IMR-90 (cell line): Measurements from ENCODE around the gene HHIP. TPM values are rescaled to one million over a fixed set of nuclear protein-coding genes. Genes with fewer than 3 reads are reported as not detected.

Experiments used
- ATAC-seq: fragments of 200-7000 bp; cut with Tn5 transposase; 2 replicates; pipeline ENCODE4 v1.9.1; 2020; ENCODE audit warnings: low read depth, mild to moderate bottlenecking, moderate library complexity
- BruUV-seq: library from RNA; stranded (reverse); fragments of 400-500 nt; replicated peaks from 2 replicates; lab custom pipeline; 2021; lab: Mats Ljungman, UMichigan
- CTCF ChIA-PET: fragments of 300-600 bp; formaldehyde crosslinking; extraction: SDS; loops from one replicate; lab custom pipeline; 2021; ENCODE audit warnings: antibody characterized with exemption; lab: Yijun Ruan, JAX
- POLR2A ChIA-PET: fragments of 300-600 bp; sonication (Branson Sonifier 250); formaldehyde crosslinking; loops from one replicate; lab custom pipeline; 2022; ENCODE audit warnings: antibody characterized with exemption; ENCODE audit not compliant: unreplicated experiment; lab: Charles Lee
- DNase-seq: peaks from one replicate; pipeline ENCODE4 v3.0.0; 2013
- H2AFZ ChIP-seq: replicated peaks from 2 replicates; pipeline ENCODE3; 2013; ENCODE audit warnings: low read length, mild to moderate bottlenecking; ENCODE audit not compliant: poor library complexity
- H2AK5ac ChIP-seq: 2 replicates; pipeline ENCODE4 v1.6.1; 2013; ENCODE audit warnings: low read depth, low read length, inconsistent platforms
- H2AK9ac ChIP-seq: replicated peaks from 2 replicates; pipeline ENCODE3; 2013; ENCODE audit warnings: mild to moderate bottlenecking, low read depth, low read length, moderate library complexity; ENCODE audit not compliant: poor library complexity
- H2BK120ac ChIP-seq: 2 replicates; pipeline ENCODE4 v1.6.1; 2013; ENCODE audit warnings: low read depth, low read length, inconsistent platforms
- H2BK15ac ChIP-seq: 3 replicates; pipeline ENCODE4 v1.6.1; 2013; ENCODE audit warnings: low read depth, low read length, inconsistent platforms
- H2BK20ac ChIP-seq: 2 replicates; pipeline ENCODE4 v1.6.1; 2013; ENCODE audit warnings: low read depth, mild to moderate bottlenecking, inconsistent platforms, low read length, moderate library complexity
- H2BK5ac ChIP-seq: 2 replicates; pipeline ENCODE4 v1.6.1; 2013; ENCODE audit warnings: mild to moderate bottlenecking, low read depth, low read length, inconsistent platforms; ENCODE audit not compliant: poor library complexity, severe bottlenecking
- H3K14ac ChIP-seq: replicated peaks from 2 replicates; pipeline ENCODE4 v1.6.1; 2013; ENCODE audit warnings: low read depth, low read length, inconsistent platforms
- H3K18ac ChIP-seq: 2 replicates; pipeline ENCODE4 v1.6.1; 2013; ENCODE audit warnings: low read depth, low read length, control low read depth
- H3K23ac ChIP-seq: 2 replicates; pipeline ENCODE4 v1.6.1; 2013; ENCODE audit warnings: low read depth, low read length, inconsistent platforms
- H3K27ac ChIP-seq: 2 replicates; pipeline ENCODE4 v1.5.1; 2013; ENCODE audit warnings: mild to moderate bottlenecking, control low read depth, low read length; ENCODE audit not compliant: insufficient read depth
- H3K27me3 ChIP-seq: 2 replicates; pipeline ENCODE4 v1.6.1; 2013; ENCODE audit warnings: low read length; ENCODE audit not compliant: control insufficient read depth, insufficient read depth
- H3K36me3 ChIP-seq: 2 replicates; pipeline ENCODE4 v1.6.1; 2013; ENCODE audit warnings: low read length, mixed read lengths; ENCODE audit not compliant: control insufficient read depth, insufficient read depth
- H3K4ac ChIP-seq: 2 replicates; pipeline ENCODE4 v1.6.1; 2013; ENCODE audit warnings: low read depth, low read length, inconsistent platforms
- H3K4me1 ChIP-seq: 2 replicates; pipeline ENCODE4 v1.6.1; 2013; ENCODE audit warnings: low read length, mixed read lengths; ENCODE audit not compliant: control insufficient read depth, insufficient read depth
- H3K4me2 ChIP-seq: 2 replicates; pipeline ENCODE4 v1.6.1; 2013; ENCODE audit warnings: low read depth, mild to moderate bottlenecking, control low read depth, low read length, moderate library complexity
- H3K4me3 ChIP-seq: 2 replicates; pipeline ENCODE4 v1.5.1; 2013; ENCODE audit warnings: low read depth, mild to moderate bottlenecking, control low read depth, low read length, moderate library complexity; ENCODE audit not compliant: insufficient read depth
- H3K56ac ChIP-seq: 2 replicates; pipeline ENCODE4 v1.6.1; 2013; ENCODE audit warnings: low read length, inconsistent platforms; ENCODE audit not compliant: insufficient read depth; ENCODE audit errors: extremely low read depth
- H3K79me1 ChIP-seq, 2 experiments: 2 replicates each; pipeline ENCODE4 v1.6.1; 2013; ENCODE audit warnings: low read length in 2 of 2, inconsistent platforms in 1 of 2, low read depth in 1 of 2
- H3K9ac ChIP-seq: 2 replicates; pipeline ENCODE4 v1.6.1; 2013; ENCODE audit warnings: low read depth, low read length, control low read depth
- H3K9me1 ChIP-seq: 2 replicates; pipeline ENCODE4 v1.6.1; 2013; ENCODE audit warnings: low read length, inconsistent platforms; ENCODE audit not compliant: insufficient read depth
- H3K9me3 ChIP-seq: 2 replicates; pipeline ENCODE4 v1.6.1; 2013; ENCODE audit warnings: low read length; ENCODE audit not compliant: control insufficient read depth, insufficient read depth
- H4K20me1 ChIP-seq: 2 replicates; pipeline ENCODE4 v1.6.1; 2013; ENCODE audit warnings: low read length, inconsistent platforms; ENCODE audit not compliant: insufficient read depth
- H4K5ac ChIP-seq: 2 replicates; pipeline ENCODE4 v1.6.1; 2013; ENCODE audit warnings: mild to moderate bottlenecking, low read depth, low read length, control low read depth
- H4K8ac ChIP-seq, 2 experiments: 2 replicates each; pipeline ENCODE4 v1.6.1; 2013; ENCODE audit warnings: low read depth in 2 of 2, low read length in 2 of 2, control low read depth in 1 of 2, inconsistent platforms in 1 of 2
- H4K91ac ChIP-seq: 2 replicates; pipeline ENCODE4 v1.6.1; 2013; ENCODE audit warnings: low read depth, low read length, inconsistent platforms; ENCODE audit not compliant: insufficient read depth
- CHD1 ChIP-seq: IDR thresholded peaks from 2 replicates; pipeline ENCODE4 v1.6.1; 2012; ENCODE audit warnings: low read depth, low read length, improper control_type of control experiment
- FOS ChIP-seq: fragments of 150-350 bp; IDR thresholded peaks from 2 replicates; pipeline ENCODE4 v1.6.1; 2016; ENCODE audit warnings: low read depth, low read length
- MXI1 ChIP-seq: IDR thresholded peaks from 2 replicates; pipeline ENCODE4 v1.6.1; 2012; ENCODE audit warnings: low read depth, mild to moderate bottlenecking, low read length, moderate library complexity, borderline replicate concordance
- NFE2L2 ChIP-seq: fragments of 150-350 bp; IDR thresholded peaks from 2 replicates; pipeline ENCODE4 v1.6.1; 2016; ENCODE audit warnings: low read depth, mild to moderate bottlenecking, low read length
- POLR2A ChIP-seq: IDR thresholded peaks from 2 replicates; pipeline ENCODE4 v1.6.1; 2012; ENCODE audit warnings: mild to moderate bottlenecking, low read depth, low read length
- RAD21 ChIP-seq: IDR thresholded peaks from 2 replicates; pipeline ENCODE4 v1.6.1; 2012; ENCODE audit warnings: low read length, improper control_type of control experiment
- RFX5 ChIP-seq: IDR thresholded peaks from 2 replicates; pipeline ENCODE4 v1.8.0; 2012; ENCODE audit warnings: low read depth, mild to moderate bottlenecking, low read length, moderate library complexity
- WGBS, 2 experiments: methylation state at CpG; one replicate each; pipeline versions ENCODE4 v1.1.5 to v1.1.7; 2013; ENCODE audit warnings: missing lambda C conversion rate in 2 of 2; ENCODE audit not compliant: insufficient read length in 1 of 2; ENCODE audit errors: extremely low coverage in 2 of 2; 5-methylcytosine and 5-hydroxymethylcytosine counted together
- dilution Hi-C: fragments of 300-500 bp; cut with HindIII; formaldehyde crosslinking; loops from one replicate; pipeline ENCODE4 v1.14.3; 2018; ENCODE audit warnings: low sequenced_read_pairs; ENCODE audit not compliant: unreplicated experiment
- in situ Hi-C: fragments of 300-500 bp; cut with MboI; formaldehyde crosslinking; loops from 3 replicates; pipeline ENCODE4 v1.14.3; 2019; ENCODE audit warnings: low sequenced_read_pairs, inconsistent platforms, mixed read lengths
- intact Hi-C: fragments of 100-400 bp; cut with micrococcal nuclease; formaldehyde crosslinking; loops from 2 replicates; pipeline ENCODE4 v1.10.0; 2022
- polyA plus RNA-seq, 3 experiments: library from polyadenylated mRNA; depleted of rRNA; stranded (reverse); fragments of >200 nt; gene quantifications; 2 replicates each; pipeline ENCODE4 v1.2.3, GENCODE V29; 2012; ENCODE audit warnings: low replicate concordance in 1 of 3
- total RNA-seq: library from RNA; depleted of rRNA; stranded (reverse); fragments of >200 nt; gene quantifications from 2 replicates; pipeline ENCODE4 v1.2.3, GENCODE V29; 2012
- TF ChIP-seq, protein P1 (sequence below): conservative IDR thresholded peaks from 2 replicates; pipeline ENCODE4 v1.5.1; 2012; ENCODE audit warnings: mild to moderate bottlenecking, low read depth, low read length, improper control_type of control experiment

HHIP gene
- total and polyA plus RNA-seq, 2 of the 4 experiments (the other 2 are of a cell fraction): 6.6 to 9.6 TPM

DNA sequence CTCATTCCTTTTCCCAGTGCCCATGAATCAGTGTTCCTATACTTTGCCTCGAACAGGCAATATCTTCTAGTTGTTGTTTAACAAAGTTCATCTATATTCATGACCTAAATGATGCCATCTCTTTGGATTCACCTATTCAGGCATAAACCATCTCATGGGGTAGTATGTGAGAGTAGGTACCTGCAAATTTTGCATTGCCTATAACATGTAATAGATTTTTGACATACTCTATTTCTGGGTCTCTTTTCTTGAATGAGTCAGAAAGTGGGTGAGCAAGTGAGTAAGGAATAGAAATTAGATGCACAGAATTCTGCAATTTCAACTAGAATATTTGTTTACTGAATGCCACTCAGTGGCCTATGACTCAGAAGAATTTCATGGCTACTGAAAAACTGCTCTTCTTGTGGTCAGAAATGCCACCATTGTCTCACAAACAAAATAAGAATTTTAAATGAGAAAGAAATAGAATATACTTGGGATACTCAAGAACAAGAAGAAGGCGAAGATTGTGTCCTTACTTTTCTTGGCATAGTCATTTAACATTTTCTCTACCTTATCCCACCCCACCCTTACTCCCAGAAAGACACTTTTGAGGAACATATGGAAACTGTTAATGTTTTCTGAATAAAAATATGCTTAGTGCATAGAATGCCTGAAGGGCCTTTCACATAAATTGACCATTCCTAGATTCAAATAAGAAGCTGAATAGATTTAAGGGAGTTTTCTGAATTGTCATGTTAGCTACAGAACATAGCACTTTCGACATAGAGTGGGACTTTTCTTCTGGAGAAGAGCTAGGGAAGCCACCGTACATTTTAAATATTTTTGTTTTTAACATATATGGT is 86.8 kb downstream of the HHIP start:
- no peak overlapping the region for H2BK120ac ChIP-seq
- H3K27ac ChIP-seq: no peak overlapping the region
- H3K4me3 ChIP-seq: no peak overlapping the region
- H4K5ac ChIP-seq: no peak overlapping the region
- ATAC-seq (no peak), DNase-seq (peak; percentile 4)
- POLR2A ChIA-PET: no interaction called here
- no peak overlapping the region for H3K4ac ChIP-seq
- no peak overlapping the region for H3K9ac ChIP-seq
- H2AK5ac ChIP-seq: no peak overlapping the region
- H2BK15ac ChIP-seq: no peak overlapping the region
- TF ChIP-seq, protein P1, sequence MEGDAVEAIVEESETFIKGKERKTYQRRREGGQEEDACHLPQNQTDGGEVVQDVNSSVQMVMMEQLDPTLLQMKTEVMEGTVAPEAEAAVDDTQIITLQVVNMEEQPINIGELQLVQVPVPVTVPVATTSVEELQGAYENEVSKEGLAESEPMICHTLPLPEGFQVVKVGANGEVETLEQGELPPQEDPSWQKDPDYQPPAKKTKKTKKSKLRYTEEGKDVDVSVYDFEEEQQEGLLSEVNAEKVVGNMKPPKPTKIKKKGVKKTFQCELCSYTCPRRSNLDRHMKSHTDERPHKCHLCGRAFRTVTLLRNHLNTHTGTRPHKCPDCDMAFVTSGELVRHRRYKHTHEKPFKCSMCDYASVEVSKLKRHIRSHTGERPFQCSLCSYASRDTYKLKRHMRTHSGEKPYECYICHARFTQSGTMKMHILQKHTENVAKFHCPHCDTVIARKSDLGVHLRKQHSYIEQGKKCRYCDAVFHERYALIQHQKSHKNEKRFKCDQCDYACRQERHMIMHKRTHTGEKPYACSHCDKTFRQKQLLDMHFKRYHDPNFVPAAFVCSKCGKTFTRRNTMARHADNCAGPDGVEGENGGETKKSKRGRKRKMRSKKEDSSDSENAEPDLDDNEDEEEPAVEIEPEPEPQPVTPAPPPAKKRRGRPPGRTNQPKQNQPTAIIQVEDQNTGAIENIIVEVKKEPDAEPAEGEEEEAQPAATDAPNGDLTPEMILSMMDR: no peak
- no peak for TF ChIP-seq MXI1
- TF ChIP-seq CHD1: no peak
- TF ChIP-seq POLR2A: no peak
- TF ChIP-seq FOS: 0 out of 2 replicates have a peak, but pooled peaks have one; percentile 5
- TF ChIP-seq RFX5: no peak
- TF ChIP-seq RAD21: no peak
- TF ChIP-seq NFE2L2: no peak
- WGBS, 2 experiments: no CpG with 5 or more reads among the region's 4 CpGs
- dilution Hi-C loops: no loop called here
- no peaks in the 10 kb centered on the region for H3K9me3 ChIP-seq
- in situ Hi-C loops: no loop called here
- no peak overlapping the region for H3K14ac ChIP-seq
- H3K4me2 ChIP-seq: no peak overlapping the region
- no peak overlapping the region for H2BK5ac ChIP-seq
- intact Hi-C loops: no loop called here
- no peaks in the 10 kb centered on the region for H3K27me3 ChIP-seq
- no peak overlapping the region for H3K23ac ChIP-seq
- H4K8ac ChIP-seq: no peak overlapping the region
- H4K91ac ChIP-seq: no peak overlapping the region
- no peak overlapping the region for H3K18ac ChIP-seq
- no peak overlapping the region for H2AK9ac ChIP-seq
- H2AFZ ChIP-seq: no peak overlapping the region
- CTCF ChIA-PET: no interaction called here
- no peaks in the 10 kb centered on the region for H3K79me1 ChIP-seq
- no peaks in the 10 kb centered on the region for H3K36me3 ChIP-seq
- no peaks in the 10 kb centered on the region for H4K20me1 ChIP-seq
- no peaks in the 10 kb centered on the region for H3K9me1 ChIP-seq
- H2BK20ac ChIP-seq: no peak overlapping the region
- BruUV-seq: no TSS peak
- H3K4me1 ChIP-seq: peaks cover 2% of the 10 kb centered on the region; the same call in 1 of the 2 replicates
- H3K56ac ChIP-seq: no peak overlapping the region
